ENCODE results near the gene SLC2A14.
"Not testable (repeated sequence)": the region's sequence is repeated elsewhere in the genome, so short reads cannot be mapped to it uniquely, and the experiment has no call there.

Gene SLC2A14

DNA sequence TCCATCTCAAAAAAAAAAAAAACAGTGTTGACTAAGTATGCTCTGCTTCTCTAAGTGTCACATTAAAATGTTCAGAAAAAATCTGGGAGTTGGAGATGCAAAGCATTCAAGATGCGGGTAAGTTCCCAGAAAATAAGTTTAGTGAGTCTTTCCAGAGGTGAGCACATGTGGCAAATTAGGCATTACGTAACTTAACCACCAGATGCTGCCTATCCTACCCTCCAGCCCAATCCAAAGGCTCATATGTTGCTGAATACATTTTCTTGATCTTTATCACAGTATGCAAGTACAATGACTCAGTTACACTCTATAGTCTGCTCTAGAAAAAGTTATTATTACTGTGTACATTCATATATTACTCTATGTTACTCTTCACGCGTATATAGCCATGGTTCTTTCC, 3.6 kb downstream of the SLC2A14 start:
- no peak for DNase-seq

DNA sequence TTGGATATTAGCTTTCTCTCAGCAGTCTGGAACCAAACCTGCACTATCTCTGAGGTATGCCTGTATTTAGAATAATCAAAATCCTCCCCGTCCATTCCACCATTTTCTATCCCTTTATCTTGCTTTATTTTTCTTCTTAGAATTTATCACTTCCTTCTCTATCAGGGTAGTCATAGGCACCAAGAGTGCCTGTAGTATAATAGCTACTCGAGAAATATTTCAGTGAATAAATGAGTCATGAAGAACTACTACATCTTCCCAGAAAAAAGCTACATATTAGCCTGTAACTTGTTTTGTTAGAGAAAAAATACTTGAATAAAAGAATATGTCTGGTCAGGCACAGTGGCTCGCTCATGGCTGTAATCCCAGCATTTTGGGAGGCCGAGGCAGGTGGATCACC, 4.3 kb downstream of the SLC2A14 start:
- DNase-seq = no peak

DNA sequence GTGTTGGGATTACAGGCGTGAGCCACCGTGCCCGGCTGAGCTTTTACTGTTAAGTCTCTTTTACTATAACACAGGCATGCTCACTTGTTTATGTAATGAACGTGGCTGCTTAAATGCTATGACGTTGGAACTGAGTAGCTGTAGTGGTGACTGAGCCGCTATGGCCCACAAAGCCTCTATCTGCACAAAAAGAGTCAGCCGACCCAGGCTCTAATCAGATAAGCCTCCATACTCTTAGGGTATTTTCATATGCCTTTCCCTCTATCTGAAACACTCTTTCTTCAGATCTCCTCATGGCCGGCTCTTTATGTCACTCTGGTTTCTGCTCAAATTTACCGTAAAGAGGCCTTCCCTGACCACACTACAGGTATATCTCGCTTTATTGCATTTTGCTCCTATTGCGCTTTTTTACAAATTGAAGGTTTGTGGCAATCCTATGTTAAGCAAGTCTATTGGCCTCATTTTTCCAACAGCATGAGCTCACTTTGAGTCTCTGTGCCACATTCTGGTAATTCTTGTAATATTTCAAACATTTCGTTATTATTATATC, 8.0 kb downstream of the SLC2A14 start:
- DNase-seq = no peak

DNA sequence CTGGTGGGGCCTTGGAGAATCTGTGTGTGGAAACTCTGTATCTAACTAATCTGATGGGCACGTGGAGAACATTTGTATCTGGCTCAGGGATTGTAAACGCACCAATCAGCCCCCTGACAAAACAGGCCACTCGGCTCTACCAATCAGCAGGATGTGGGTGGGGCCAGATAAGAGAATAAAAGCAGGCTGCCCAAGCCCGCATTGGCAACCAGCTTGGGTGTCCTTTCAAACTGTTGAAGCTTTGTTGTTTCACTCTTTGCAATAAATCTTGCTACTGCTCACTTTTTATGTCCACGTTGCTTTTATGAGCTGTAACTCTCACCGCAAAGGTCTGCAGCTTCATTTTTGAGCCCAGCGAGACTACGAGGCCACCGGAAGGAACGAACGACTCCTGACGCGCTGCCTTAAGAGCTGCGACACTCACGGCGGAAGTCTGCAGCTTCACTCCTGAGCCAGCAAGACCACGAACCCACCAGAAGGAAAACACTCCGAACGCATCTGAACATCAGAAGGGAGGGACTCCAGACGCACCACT, 9.8 kb downstream of the SLC2A14 start:
- peak; percentile 51 to 54 for DNase-seq

DNA sequence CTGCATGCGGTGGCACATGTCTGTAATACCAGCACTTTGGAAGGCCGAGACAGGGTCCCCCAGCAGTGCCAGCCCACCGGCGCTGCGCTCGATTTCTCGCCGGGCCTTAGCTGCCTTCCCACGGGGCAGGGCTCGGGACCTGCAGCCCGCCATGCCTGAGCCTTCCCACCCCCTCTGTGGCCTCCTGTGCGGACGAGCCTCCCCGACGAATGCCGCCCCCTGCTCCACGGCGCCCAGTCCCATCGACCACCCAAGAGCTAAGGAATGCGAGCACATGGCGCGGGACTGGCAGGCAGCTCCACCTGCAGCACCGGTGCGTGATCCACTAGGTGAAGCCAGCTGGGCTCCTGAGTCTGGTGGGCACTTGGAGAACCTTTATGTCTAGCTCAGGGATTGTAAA, 10.4 kb downstream of the SLC2A14 start:
- DNase-seq = not testable (repeated sequence)

DNA sequence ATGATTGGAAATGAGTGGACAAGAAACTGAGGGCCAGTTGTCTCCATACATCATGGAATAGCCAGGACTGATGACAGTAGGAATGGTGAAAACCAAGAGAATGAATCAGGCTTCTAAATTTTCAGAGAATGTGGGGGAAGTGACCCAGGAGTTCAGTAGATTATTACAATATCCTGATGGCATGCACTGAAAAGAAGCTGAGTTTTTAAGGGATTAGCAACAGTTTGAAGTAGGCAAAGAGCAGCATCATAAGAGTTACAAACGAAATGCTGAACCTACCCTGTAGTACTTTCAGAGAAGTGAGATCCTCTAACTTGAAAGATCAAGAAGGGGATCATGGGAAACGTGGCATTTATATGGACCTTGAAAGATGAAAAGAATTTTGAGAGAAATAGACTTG, 13.2 kb downstream of the SLC2A14 start:
- DNase-seq = no peak

DNA sequence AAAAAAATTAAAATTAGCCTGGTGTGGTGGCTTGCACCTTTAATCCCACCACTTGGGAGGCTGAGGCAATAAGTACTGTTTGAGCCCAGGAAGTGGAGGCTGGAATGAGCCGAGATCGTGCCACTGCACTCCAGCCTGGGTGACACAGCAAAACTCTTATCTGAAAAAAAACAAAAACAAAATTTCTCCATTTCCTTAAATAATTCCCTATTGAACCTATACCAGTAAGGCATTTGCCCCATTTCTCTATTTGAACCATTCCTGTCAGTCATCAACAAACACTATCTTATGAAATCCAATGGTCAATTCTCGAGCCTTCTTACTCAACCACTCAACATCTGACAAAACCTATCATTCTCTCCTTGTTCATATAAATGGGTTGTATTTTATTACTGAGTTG, 14.7 kb downstream of the SLC2A14 start:
- no peak for DNase-seq

DNA sequence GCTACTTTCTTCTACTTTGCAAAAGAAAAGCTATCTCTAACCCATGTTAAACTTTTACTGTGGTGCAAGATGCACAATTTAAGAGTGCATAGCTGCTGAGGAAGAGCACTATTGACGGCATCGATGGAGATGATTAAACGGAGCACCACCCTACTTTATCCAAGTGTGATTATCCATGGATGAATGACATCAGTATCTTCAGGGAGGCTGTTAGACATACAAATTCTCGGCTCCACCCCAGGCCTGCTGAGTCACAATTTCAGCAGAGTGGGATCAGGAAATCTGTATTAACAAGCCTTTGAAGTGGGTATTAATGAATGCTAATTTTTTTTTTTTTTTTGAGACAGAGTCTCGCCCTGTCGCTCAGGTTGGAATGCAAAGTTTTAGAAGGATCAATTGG, 16.2 kb downstream of the SLC2A14 start:
- DNase-seq = no peak

DNA sequence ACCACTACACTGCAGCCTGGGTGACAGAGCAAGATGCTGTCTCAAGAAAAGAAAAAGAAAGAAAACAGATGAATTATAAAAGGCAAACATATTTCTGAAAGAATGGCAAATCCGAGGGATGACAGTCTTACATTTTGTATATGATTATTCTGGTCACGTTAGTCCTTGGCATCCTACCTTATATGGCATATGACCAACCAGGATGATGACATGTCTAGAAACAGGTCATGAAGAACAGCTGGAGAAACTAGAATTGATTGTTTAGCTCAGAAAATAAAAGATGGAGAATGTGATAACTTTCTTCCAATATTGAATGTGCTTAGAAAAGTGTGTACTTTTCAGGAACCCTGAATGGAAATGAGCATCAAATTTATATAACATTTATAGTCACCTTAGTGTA, 19.2 kb downstream of the SLC2A14 start:
- no peak for DNase-seq

DNA sequence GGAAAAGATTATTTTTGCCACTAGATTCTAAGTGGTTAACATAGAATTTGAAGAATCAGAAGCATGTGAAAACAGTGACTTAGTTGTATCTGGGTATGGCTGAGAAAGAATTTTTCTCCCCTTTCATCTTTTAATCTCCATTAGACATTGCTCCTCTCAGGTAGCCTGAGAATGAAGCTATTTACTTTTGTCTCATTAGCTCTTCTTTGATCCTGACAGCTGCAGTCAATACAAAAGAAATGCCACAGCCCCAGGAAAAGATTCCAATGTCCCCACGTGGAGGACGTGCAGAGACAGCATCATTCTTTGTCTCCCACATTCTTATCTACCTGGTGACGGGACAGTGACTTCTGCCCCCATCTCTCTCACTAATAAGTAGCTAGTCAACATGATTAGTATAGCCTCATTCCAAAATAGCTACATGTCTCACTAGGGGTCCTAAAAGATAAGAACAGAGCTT, 21.1 kb downstream of the SLC2A14 start:
- DNase-seq = not testable (repeated sequence)

DNA sequence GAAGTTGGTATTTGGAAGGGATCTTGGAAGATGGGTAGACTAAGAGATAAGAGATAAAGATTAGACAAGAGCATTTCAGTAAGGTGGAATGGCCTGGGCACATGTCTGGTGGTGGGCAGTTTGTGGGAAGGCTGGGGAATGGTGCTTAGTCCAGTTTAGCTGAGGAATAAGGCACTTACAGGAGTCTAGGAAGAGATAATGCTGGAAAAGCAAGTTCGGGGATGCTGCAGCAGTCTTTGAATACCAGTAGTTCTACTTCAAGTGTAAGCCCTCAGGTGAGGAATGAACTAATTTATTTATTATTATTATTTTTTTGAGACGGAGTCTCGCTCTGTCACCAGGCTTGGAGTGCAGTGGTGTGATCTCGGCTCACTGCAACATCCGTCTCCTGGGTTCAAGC, 22.6 kb downstream of the SLC2A14 start:
- not testable (repeated sequence) for DNase-seq

DNA sequence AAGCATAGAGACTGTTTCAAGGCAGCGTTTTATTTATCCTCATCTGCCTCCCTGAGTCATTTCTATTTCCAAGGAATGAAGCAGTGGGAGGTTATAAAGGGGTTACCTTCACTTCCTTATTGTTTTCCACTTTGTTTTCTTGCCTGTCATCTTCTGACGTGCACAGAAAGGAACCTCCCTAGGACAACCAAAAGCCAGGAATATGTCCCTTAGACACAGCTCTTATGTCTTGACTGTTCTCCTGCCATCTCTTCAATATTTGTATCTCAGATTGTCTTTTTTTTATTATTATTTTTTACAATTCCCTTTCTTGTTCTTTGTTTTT, 24.7 kb downstream of the SLC2A14 start:
- not testable (repeated sequence) for DNase-seq

DNA sequence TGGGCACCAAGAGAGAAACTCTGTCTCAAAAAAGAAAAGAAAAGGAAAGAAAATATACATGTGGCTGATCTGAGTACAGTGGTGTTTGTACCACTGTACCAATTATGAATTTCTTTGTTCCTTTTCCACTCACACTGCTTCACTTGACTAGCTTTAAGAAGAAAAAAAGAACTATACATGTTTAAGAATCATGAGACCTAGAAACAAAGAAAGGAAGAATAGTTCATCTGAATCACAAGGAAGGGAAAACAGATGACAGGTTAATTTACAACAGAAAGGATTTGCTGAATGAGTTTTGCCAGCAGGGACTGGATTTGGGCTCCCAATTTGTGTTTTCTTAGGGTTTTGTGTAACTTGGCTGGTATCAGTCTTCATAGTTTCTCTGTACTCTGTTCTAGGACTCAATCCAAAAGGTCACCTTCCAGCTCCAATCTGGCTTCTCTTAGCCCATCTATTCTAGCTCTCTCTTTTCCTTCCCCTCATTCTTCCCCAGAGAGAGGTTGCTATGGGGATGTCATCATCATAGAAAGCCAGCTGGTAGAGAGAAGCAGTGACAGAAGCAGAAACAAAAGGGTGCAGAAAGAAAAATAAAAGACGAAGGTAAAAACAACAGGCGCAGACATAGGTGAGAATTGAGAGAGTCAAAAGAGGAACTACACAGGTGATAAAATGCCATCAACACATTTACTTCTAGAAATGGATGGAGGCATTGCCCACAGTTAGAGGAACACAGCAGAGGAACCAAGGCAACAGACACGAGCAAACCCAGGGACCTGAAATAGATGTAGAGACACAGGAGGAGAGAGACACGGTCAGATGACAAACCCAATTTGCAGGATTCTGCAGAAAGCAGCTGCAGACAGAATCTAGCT, 25.3 kb downstream of the SLC2A14 start:
- not testable (repeated sequence) for DNase-seq

DNA sequence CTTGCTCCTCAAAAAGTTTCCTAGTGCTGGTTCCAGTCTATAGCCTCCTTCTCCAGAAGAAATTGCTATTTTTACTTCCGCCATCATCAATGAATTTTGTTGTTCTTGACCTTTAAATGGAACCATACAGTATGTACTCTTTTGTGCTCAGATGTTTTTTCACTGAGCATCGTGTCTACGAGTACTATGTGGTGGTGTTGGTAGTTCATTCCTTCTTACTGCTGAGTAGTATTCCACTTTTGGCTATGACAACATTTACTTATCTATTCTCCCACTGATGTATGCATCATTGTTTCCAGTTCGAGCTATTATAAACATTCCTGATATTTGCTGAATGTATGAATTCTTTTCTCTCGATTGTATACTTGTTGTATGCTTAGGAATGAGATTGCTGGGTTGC, 28.6 kb downstream of the SLC2A14 start:
- no peak for DNase-seq

DNA sequence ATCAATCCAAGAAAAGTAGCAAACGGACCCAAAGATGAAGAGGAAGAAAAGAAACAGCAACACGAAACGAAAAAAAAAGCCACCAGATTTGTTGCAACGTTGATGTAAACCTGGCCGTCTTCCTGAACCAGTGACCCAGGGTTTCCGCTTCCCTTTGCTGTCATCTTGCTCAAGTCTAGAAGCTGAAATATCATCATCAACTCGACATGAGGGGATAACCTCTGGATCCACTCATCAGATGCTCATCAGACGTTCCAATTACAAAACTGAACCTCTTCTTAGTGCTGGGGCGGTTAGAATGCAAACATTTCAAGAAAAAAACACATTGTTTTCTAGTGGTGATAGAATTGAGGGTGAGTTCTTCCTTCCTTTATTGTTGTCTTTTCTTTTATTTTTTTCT, 29.1 kb downstream of the SLC2A14 start:
- DNase-seq = not testable (repeated sequence)

DNA sequence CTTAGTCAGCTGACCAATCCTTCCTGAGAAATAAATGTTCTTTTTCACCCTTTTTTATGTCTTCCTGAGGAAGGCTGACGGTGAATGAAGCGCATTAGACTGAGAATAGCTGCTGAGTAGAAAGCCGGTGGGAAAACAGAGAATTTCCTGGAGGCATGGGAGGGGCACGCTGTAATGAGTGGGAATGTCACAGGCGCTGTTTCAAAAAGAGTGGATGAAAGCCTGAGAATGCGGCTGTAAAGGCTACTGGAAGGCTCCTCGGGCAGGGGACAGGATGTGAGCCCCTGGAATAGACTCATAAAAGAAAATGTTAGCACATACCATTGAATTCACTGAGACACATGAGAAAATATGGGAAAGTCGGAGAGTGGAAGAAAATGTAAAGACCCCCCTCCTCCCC, 29.6 kb downstream of the SLC2A14 start:
- not testable (repeated sequence) for DNase-seq

DNA sequence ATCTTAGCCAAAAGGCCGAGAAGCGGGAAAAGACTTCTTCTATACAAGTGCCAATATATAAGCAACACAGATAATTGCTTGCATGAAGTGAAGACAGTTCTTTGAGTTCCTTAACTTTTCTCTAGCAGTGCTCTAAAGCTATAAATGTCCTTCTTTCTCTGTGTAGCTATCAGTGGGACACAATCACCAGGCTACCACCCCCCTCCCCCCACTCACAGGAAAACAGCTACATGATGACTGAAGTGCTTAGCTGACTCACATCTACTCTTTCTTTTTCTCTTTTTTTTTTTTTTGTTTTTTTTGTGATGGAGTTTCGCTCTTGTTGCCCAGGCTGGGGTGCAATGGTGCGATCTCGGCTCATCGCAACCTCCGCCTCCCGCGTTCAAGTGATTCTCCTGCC, 30.3 kb downstream of the SLC2A14 start:
- not testable (repeated sequence) for DNase-seq

DNA sequence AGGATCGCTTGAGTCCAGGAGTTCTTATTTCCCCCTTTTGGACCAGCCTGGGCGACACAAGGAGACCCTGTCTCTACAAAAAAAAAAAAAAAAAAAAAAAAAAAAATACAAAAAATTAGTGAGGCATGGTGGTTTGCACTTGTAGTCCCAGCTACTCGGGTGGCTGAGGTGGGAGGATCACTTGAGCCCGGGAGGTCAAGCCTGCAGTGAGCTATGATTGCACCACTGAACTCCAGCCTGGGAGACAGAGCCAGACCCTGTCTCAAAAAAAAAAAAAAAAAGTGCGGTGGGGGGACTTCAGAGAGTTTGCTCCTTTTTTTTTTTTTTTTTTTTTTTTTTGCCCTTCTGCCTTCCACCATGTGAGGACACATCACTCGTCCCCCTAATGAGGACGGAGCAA, 32.9 kb downstream of the SLC2A14 start:
- not testable (repeated sequence) for DNase-seq

DNA sequence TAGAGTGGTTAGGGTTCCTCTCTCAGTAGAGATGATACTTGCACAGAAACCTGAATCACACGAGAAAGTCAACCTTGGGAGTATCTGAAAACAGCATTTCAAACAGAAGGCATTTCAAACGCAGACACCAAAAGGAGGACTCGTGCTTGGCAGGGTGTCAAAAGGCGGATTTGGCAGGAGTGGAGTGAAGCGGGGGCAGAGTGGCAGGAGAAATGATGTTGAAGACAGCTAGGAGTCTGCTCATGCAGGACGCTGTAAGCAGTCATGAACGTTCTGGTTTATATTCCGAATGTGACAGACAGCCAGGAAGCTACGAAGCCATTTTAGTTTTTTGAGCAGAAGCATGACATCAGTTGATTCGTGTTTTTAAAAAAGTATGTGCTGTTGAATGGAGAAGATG, 33.5 kb downstream of the SLC2A14 start:
- not testable (repeated sequence) for DNase-seq

DNA sequence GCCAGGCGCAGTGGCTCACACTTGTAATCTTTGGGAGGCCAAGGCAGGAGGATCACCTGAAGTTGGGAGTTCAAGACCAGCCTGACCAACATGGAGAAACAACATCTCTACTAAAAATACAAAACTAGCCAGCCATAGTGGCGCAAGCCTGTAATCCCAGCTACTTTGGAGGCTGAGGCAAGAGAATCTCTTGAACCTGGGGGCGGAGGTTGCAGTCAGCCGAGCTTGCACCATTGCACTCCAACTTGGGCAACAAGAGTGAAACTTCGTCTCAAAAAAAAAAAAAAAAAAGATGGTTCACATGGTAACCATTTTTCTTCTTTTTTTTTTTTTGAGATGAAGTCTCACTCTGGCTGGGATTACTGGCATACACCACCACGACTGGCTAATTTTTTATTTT, 35.3 kb downstream of the SLC2A14 start:
- no peak for DNase-seq

DNA sequence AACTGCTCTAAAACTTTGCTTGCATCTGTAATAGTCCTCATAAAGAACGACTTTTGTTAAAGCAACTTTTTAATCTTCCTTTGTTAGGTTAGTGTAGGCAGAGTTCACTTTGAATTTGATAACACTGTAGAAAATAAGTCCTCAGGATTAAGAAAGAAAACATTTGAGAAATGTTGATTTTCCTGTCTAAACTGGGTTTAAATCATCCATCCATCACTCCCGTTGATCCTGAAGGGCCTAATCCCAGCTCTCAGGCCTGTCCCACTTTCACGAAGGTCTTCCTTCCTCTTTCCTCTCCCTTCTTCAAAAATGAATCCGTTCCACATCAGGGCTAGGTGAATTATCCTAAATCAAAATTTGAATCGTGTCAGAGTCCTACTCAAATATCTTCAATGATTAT, 36.9 kb downstream of the SLC2A14 start:
- DNase-seq = no peak

DNA sequence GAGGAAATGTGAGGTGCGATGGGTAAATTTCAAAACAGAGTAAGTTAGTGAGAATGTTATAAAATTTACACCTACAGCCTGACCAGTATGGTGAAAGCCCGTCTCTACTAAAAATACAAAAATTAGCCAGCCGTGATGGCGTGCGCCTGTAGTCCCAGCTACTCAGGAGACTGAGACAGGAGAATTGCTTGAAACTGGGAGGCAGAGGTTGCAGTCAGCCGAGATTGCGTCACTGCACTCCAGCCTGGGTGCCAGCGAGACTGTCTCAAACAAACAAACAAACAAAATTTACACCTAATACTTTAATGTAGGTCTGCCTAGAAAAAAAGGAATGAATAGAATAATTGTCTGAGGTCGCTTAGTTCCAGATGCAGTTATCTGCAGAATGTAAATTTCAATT, 37.6 kb downstream of the SLC2A14 start:
- DNase-seq = no peak

DNA sequence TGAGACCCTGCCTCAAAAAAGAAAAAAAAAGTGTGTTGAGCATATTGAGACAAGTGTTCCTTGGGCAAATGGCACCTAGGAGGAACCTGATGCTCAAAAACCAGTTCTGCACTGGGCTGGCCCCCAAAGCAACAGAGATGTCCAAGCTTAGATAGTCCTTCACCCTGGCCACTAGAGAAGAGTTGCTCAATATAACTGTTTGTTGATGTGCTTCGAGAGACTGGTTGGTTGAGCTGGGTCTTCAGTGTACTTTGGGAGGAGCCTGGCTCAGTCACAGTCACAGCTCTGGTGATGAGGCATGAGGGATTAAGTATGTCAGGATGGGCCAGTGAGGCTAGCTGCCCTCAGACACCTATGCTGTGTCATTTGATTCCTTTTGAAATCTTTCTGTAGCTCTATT, 38.0 kb downstream of the SLC2A14 start:
- DNase-seq = no peak

DNA sequence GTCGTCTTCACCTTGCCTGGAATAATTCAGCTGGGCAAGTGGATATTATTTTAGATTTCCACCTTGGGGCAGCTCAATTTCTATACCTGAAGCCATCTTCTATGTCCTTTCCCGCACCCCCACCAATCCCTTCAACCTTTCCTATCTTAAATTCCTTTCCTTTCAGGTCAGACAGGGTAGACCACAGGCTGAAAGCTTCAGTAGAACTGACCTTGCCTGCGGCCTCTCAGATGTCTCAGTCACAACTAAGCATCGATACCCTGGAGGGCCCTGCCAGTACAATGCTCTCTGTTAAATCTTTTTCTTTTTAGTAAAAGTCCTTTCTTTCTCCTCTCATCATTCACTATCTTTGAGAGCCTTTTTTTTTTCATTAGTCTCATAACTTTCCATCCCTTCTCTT, 38.9 kb downstream of the SLC2A14 start:
- no peak for DNase-seq

DNA sequence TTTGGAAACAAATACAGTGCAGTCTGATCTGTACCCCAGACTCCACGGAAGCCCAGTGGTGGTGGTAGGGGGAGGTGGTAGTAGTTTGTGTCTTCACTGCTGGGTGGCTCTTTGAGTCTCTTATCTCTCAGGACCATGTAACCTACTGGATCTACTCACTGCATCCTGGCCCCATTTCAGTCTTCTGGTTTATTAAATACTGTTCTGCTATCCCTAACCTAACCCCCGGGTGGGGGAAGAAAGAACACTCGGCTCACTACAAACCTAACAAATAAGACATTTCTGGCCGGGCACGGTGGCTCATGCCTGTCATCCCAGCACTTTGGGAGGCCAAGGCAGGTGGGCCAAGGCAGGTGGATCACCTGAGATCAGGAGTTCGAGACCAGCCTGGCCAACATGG, 39.5 kb downstream of the SLC2A14 start:
- DNase-seq = not testable (repeated sequence)
